Esophagus muscularis mucosa (tissue), 4 donors: ENCODE results near the gene CTAG1B. TPM values are rescaled to one million over a fixed set of nuclear protein-coding genes. Genes with fewer than 3 reads are reported as not detected.

ENCODE experiments used
- small RNA-seq, 3 donors: library from RNA; depleted of rRNA; stranded (forward); fragments of <200 nt; gene quantifications; one replicate each; pipeline ENCODE3, GENCODE V24; 2016
- total RNA-seq, 4 donors: library from RNA; depleted of rRNA; stranded (reverse); fragments of >200 nt; gene quantifications; one replicate each; pipeline versions ENCODE4 v1.1.0 to v1.2.1, GENCODE V29; 2016

CTAG1B gene
- total RNA-seq, 4 donors from 2014 or later, result not detected

Small RNAs within 50 kb of the gene (small RNA-seq; reads per million reads assigned to genes)
- gene AC244090.1, result 0 reads per million in 3 donors
- 0 reads per million in 3 donors for gene AC244107.2

Other genes starting within 250 kb of the CTAG1B start
- over 10,000 TPM in 3 of 4 donors, 1,000 to 10,000 TPM in 1; 8,941 to 16,544 (median 12,362) TPM for gene FLNA, start 244.6 kb downstream of the CTAG1B start, total RNA-seq
- 10 to 100 TPM; 37.0 to 64.7 (median 57.7) TPM for gene EMD, start 240.0 kb downstream of the CTAG1B start, total RNA-seq
- gene RPL10, start 220.9 kb downstream of the CTAG1B start, total RNA-seq, result 1,000 to 10,000 TPM; 2,150 to 7,554 (median 4,519) TPM
- gene DNASE1L1, start 210.0 kb downstream of the CTAG1B start, total RNA-seq, result 10 to 100 TPM; 19.9 to 24.3 (median 22.6) TPM
- gene TAFAZZIN, start 207.7 kb downstream of the CTAG1B start, total RNA-seq, result 10 to 100 TPM; 18.6 to 43.6 (median 32.5) TPM
- 10 to 100 TPM; 27.4 to 67.2 (median 34.7) TPM for gene ATP6AP1, start 190.6 kb downstream of the CTAG1B start, total RNA-seq
- gene GDI1, start 182.1 kb downstream of the CTAG1B start, total RNA-seq, result 100 to 1,000 TPM; 105 to 148 (median 128) TPM
- gene FAM50A, start 175.1 kb downstream of the CTAG1B start, total RNA-seq, result 10 to 100 TPM; 47.7 to 63.5 (median 56.7) TPM
- gene PLXNA3, start 161.0 kb downstream of the CTAG1B start, total RNA-seq, result 10 to 100 TPM in 1 of 4 donors, 1 to 10 TPM in 3; 2.2 to 17.9 (median 4.3) TPM
- 10 to 100 TPM; 14.1 to 21.7 (median 16.9) TPM for gene LAGE3, start 140.0 kb downstream of the CTAG1B start, total RNA-seq
- 10 to 100 TPM; 41.7 to 75.8 (median 57.9) TPM for gene UBL4A, start 132.7 kb downstream of the CTAG1B start, total RNA-seq
- 10 to 100 TPM; 24.5 to 44.9 (median 38.1) TPM for gene SLC10A3, start 128.7 kb downstream of the CTAG1B start, total RNA-seq
- 10 to 100 TPM; 34.9 to 49.4 (median 40.4) TPM for gene FAM3A, start 103.0 kb downstream of the CTAG1B start, total RNA-seq
- gene G6PD, start 72.4 kb downstream of the CTAG1B start, total RNA-seq, result 10 to 100 TPM; 22.0 to 43.8 (median 27.3) TPM
- 10 to 100 TPM; 12.0 to 18.3 (median 17.3) TPM for gene IKBKG, start 71.7 kb downstream of the CTAG1B start, total RNA-seq
- not detected for gene CTAG1A, start 34.1 kb downstream of the CTAG1B start, total RNA-seq
- gene CTAG2, start 34.3 kb upstream of the CTAG1B start, total RNA-seq, result not detected
- 1 to 10 TPM; 3.9 to 7.3 (median 5.2) TPM for gene GAB3, start 131.8 kb upstream of the CTAG1B start, total RNA-seq
- gene DKC1, start 143.6 kb upstream of the CTAG1B start, total RNA-seq, result 10 to 100 TPM; 18.3 to 29.9 (median 24.9) TPM
- gene MPP1, start 186.2 kb upstream of the CTAG1B start, total RNA-seq, result 10 to 100 TPM; 28.2 to 46.9 (median 33.3) TPM
- not detected for gene SMIM9, start 215.4 kb upstream of the CTAG1B start, total RNA-seq